CD4-positive, CD25-positive, alpha-beta regulatory T cell (primary cell): ENCODE measurements around the gene PLPP7. TPM values are rescaled to one million over a fixed set of nuclear protein-coding genes. Genes with fewer than 3 reads are reported as not detected.

ENCODE experiments used
- polyA plus RNA-seq, 4 donors: library from polyadenylated mRNA; unstranded; fragments of 300-500 nt; fragmentation: Illumina TruSeq; gene quantifications; one replicate each; pipeline ENCODE4 v1.2.3, GENCODE V29; 2021
- total RNA-seq: library from RNA; stranded (reverse); gene quantifications from one replicate; pipeline ENCODE4 v1.2.3, GENCODE V29; 2022

The PLPP7 gene
- total and polyA plus RNA-seq, 5 donors from 2014 or later = not detected

Other genes with a start within 250 kb of the PLPP7 start
- gene AIF1L, start 193.2 kb upstream of the PLPP7 start, total RNA-seq = 0.12 TPM
- not detected for gene AIF1L, start 193.2 kb upstream of the PLPP7 start, polyA plus RNA-seq
- 124 TPM for gene NUP214, start 164.1 kb upstream of the PLPP7 start, total RNA-seq
- 10 to 100 TPM in 3 of 4 donors, 1 to 10 TPM in 1; 9.8 to 19.1 (median 14.7) TPM for gene NUP214, start 164.1 kb upstream of the PLPP7 start, polyA plus RNA-seq
- 95.6 TPM for gene FAM78A, start 13.2 kb upstream of the PLPP7 start, total RNA-seq
- 10 to 100 TPM; 16.6 to 23.0 (median 17.7) TPM for gene FAM78A, start 13.2 kb upstream of the PLPP7 start, polyA plus RNA-seq
- gene PRRC2B, start 104.4 kb downstream of the PLPP7 start, total RNA-seq = 239 TPM
- 10 to 100 TPM in 1 of 4 donors, 1 to 10 TPM in 3; 8.1 to 10.3 (median 9.5) TPM for gene PRRC2B, start 104.4 kb downstream of the PLPP7 start, polyA plus RNA-seq
- gene POMT1, start 213.2 kb downstream of the PLPP7 start, total RNA-seq = 52.3 TPM
- 10 to 100 TPM; 13.2 to 16.1 (median 14.4) TPM for gene POMT1, start 213.2 kb downstream of the PLPP7 start, polyA plus RNA-seq
- 20.9 TPM for gene UCK1, start 241.5 kb downstream of the PLPP7 start, total RNA-seq
- 10 to 100 TPM; 24.9 to 28.8 (median 27.2) TPM for gene UCK1, start 241.5 kb downstream of the PLPP7 start, polyA plus RNA-seq